ENCODE measurements around the gene ELL.

DNA sequence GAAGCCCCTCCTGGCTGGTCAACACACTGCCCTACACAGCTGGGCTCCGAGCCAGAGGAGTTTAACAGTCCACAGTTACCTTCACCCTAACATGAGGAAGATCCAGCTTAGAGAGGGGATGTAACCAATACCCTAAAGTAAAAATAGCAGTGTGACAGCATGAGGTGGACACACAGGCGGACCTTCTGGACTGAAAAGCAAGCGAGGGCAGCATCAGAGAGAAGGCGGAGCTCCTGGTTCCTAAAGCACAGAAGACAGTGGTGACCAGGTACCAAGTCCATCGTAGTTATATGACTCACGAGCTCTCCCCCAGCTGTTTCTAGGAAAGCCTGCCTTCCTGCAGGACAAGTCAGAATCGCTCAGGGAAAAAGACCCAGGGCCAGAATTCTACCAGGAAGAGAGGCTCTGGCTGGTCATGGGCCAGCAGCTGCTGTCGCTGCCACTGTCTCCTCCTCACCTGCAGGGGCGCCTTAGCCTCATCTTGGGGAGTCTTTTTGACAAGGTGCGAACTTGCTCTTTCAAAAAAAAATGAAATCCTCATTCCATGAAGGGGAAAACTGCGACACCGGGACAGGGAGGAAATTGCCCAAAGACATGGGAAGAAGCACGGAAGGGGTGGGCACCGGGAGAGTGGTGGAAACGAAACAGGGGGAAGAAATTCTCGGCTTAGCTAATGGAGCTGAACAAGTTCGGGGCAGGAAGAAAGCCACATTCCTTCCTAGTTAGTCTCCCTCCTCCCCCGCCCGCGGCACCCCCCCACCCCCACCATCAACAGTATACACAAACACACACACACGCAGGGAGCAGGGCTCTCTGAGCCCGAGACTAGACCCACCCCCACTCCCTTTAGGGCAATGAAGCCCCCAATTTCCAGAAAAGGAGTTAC, 1.7 kb downstream of the ELL start:
- peak; percentile 14 to 21 for TF ChIP-seq POLR2A (IDR thresholded peaks at IDR 0.05)
- TF ChIP-seq, protein P1, sequence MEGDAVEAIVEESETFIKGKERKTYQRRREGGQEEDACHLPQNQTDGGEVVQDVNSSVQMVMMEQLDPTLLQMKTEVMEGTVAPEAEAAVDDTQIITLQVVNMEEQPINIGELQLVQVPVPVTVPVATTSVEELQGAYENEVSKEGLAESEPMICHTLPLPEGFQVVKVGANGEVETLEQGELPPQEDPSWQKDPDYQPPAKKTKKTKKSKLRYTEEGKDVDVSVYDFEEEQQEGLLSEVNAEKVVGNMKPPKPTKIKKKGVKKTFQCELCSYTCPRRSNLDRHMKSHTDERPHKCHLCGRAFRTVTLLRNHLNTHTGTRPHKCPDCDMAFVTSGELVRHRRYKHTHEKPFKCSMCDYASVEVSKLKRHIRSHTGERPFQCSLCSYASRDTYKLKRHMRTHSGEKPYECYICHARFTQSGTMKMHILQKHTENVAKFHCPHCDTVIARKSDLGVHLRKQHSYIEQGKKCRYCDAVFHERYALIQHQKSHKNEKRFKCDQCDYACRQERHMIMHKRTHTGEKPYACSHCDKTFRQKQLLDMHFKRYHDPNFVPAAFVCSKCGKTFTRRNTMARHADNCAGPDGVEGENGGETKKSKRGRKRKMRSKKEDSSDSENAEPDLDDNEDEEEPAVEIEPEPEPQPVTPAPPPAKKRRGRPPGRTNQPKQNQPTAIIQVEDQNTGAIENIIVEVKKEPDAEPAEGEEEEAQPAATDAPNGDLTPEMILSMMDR (IDR thresholded peaks at IDR 0.05), result peak; percentile 53 to 59 (median 58)
